T-helper 2 cell treated with Interferon-gamma antibody and Interleukin-4, amounts not matched to agents 100 ng/mL and 5 ng/mL, for 36 hours (primary cell): ENCODE results near the gene GPX1. TPM values are rescaled to one million over a fixed set of nuclear protein-coding genes. Genes with fewer than 3 reads are reported as not detected.
"Not testable (repeated sequence)": the region's sequence is repeated elsewhere in the genome, so short reads cannot be mapped to it uniquely, and the experiment has no call there.

Experiments used
- intact Hi-C: fragments of 100-400 bp; cut with micrococcal nuclease; formaldehyde crosslinking; loops from one replicate; pipeline ENCODE4 v1.15.1; 2023
- total RNA-seq: library from RNA; stranded (reverse); gene quantifications from 2 replicates; pipeline ENCODE4 v1.2.3, GENCODE V29; 2022

GPX1 gene
- total RNA-seq, 1 donor from 2014 or later: 118 TPM

GRCh38 chr3:49358884-49359225 lies 702 bp upstream of the GPX1 start:
- intact Hi-C loops: loop anchor here (1.0 to 5.0 kb wide), 4 partner anchors 19 to 1272 kb away; partner anchors contain the start of genes TCTA and USP4

DNA sequence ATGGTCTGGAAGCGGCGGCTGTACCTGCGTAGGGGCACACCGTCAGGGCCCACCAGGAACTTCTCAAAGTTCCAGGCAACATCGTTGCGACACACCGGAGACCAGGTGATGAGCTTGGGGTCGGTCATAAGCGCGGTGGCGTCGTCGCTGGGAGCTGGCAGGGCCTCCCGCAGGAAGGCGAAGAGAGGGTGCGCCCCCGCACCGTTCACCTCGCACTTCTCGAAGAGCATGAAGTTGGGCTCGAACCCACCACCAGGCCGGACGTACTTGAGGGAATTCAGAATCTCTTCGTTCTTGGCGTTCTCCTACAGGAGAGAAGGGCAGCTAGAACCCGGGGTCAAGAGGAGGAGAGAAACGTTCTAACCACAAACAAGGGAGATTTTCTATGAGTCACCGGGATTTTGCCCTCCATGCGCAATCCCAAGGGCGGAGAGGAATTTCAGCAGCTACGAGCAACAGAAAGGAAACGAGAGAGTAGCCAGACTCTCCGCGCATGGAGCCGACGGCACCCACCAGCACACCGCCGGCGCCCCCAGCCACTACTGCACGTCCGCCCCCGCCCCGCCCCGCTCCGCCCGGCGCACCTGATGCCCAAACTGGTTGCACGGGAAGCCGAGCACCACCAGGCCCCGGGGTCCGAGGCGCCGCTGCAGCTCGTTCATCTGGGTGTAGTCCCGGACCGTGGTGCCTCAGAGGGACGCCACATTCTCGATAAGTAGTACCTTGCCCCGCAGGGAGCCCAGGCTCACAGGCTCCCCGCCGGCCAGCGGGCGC lies 523 bp downstream of the GPX1 start:
- intact Hi-C loops: loop anchor here (1.0 to 5.0 kb wide), 4 partner anchors 17 to 1270 kb away; partner anchors contain the start of genes TCTA and USP4

DNA sequence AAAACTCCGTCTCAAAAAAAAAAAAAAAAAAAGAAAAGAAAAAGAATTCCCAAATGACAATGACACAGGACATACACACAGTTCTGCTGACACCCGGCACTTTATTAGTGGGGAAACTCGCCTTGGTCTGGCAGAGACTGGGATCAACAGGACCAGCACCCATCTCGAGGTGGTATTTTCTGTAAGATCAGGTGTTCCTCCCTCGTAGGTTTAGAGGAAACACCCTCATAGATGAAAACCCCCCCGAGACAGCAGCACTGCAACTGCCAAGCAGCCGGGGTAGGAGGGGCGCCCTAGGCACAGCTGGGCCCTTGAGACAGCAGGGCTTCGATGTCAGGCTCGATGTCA lies 1.1 kb downstream of the GPX1 start:
- intact Hi-C loops: loop anchor here (5.0 kb wide), 1 partner anchor 1270 kb away; no protein-coding TSS in a partner anchor

DNA sequence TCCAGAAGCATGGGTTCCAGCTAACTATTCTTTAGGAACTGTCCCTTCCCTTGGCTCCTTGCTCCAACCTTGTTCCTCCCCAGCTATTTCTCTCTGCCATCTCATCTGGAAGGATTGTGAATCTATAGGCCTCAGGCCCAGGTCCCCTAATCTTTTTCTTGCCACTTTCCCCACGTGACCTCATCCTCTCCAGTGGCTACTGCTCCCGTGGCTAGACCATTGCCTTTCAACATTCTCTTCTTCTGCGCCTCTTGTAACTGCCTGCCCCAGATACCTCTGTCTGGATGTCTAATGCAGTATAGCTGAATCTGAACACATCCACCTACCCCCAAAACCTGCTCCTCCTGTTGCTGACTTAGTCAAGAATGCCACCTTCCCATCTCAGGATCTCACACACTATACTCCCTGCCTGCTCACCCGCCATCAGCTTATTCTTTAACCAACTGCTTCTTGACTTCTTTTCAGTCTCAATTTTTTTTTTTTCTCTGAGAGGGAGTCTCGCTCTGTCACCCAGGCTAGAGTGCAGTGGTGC lies 5.2 kb downstream of the GPX1 start:
- intact Hi-C loops: no loop called here

- intact Hi-C loops: no loop called here
Measured at GRCh38 chr3:49352281-49352680, 5.9 kb downstream of the GPX1 start.

GRCh38 chr3:49351521-49352011 lies 6.6 kb downstream of the GPX1 start:
- intact Hi-C loops: no loop called here

DNA sequence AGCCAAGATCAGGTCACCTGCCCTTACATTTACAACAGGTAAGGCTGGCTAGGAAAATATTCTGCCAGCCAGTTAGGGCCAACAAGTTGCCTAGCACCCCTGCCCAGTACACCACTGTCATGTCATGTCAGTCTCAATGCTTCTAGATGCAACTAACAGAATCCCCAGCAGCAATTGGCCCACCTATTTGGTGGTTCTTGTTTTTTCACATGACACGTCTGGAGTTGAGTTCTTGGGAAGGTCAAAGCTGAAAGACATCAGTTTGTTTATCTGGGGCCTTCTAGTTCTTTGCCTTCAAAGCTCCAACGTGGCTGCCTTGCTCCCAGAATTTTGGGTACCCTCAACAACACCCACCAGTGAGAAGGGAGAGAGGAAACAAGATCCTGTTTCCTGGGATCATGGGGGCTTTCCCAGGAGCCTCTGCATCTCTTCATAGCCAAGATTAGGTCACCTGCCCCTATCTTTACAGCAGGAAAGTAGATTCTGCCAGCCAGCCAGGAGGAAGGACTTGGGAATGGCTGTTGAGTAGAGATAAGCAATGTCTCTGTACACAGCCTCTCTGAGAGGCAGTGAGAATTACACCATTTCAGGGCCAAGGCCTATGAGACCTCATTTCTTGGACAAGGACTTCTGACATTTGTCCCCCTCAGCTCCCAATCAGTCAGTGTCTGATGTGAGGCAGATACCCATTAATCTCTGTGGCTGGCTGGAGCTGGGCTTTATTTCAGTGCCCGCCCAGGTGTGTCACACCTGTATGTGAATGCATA lies 8.6 kb downstream of the GPX1 start:
- intact Hi-C loops: loop anchor here (10.0 kb wide), 1 partner anchor 255 kb away; the partner anchor contains the start of gene QRICH1

DNA sequence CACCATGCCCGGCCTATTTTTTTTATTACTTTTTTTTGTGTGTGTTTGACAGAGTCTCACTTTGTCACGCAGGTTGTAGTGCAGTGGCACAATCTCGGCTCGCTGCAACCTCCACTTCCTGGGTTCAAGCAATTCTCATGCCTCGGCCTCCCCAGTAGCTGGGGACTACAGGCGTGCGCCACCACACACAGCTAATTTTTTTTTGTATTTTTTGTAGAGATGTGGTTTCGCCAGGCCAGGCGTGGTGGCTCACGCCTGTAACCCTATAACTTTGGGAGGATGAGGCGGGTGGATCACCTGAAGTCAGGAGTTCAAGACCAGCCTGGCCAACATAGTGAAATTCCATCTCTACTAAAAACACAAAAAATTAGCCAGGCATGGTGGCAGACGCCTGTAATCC lies 9.8 kb downstream of the GPX1 start:
- intact Hi-C loops: loop anchor here (10.0 kb wide), 1 partner anchor 254 kb away; the partner anchor contains the start of gene QRICH1

DNA sequence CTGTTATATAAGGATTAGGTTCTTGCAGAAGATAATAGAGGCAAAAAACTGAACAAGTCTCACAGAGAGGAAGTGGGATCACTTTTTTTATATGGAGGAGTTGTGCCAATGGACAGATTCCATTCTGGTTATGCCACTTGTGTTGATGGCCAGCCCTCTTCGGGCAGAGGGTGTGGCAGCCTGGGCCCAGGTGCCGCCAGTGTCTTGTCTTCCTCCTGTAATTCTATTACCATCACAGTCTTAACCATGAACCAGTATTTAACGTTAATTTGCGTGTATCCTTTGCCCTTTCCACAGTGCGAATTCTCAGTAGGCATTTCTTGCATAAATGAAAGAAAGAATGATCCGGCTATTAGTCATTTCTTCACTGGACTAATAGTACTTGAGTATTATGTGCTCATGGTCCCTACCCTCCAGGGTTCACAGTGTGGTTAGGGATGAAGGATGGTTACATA lies 11.3 kb downstream of the GPX1 start:
- intact Hi-C loops: loop anchor here (10.0 kb wide), 1 partner anchor 252 kb away; the partner anchor contains the start of gene QRICH1

DNA sequence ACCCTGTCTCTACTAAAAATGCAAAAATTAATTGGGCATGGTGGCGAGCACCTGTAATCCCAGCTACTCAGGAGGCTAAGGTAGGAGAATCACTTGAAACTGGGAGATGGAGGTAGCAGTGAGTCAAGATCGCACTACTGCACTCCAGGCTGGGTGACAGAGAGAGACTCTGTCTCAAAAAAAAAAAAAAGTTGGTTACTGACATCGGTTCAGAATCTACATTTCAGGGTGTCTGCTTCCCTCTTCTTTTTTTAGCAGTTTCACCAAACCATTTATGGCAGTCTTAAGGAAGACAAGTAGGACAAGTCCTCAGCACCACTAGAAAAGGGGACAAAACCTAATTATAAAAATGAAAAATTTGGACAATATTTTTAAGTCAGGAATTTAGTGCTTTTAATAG lies 15.0 kb downstream of the GPX1 start:
- intact Hi-C loops: loop anchor here (5.0 to 10.0 kb wide), 3 partner anchors 248 to 329 kb away; partner anchors contain the start of genes APEH, IMPDH2 and QRICH1

DNA sequence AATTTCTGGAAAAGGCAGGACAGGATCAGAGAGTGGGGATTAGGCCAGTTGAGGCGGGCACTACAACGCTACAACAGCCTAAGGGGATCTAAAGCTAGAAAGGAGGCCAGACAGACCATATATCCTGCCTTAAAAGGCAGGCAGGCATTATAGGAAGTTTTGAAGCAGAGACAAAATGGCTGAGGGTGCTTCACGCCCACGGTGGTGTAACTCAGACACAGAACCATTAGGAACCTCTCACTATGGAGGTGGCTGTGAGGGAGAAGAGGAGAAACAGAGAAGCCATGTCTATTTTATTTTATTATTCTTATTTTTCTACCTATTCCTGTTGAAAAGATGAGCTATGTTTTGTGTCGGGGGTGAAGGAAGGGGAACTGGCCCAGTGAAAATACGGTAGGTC lies 16.2 kb downstream of the GPX1 start:
- intact Hi-C loops: loop anchor here (2.0 to 10.0 kb wide), 4 partner anchors 65 to 330 kb away; partner anchors contain the start of genes APEH, C3orf62, IMPDH2 and QRICH1

- intact Hi-C loops: loop anchor here (1.0 to 10.0 kb wide), 10 partner anchors 18 to 332 kb away; partner anchors contain the start of genes APEH, C3orf62, DAG1 and GPX1
Measured at GRCh38 chr3:49339941-49340800, 18.0 kb downstream of the GPX1 start, which contains the start of gene USP4. USP4 (minus strand) TSS chr3:49340053; CDS start chr3:49340024, 29 bp downstream.

DNA sequence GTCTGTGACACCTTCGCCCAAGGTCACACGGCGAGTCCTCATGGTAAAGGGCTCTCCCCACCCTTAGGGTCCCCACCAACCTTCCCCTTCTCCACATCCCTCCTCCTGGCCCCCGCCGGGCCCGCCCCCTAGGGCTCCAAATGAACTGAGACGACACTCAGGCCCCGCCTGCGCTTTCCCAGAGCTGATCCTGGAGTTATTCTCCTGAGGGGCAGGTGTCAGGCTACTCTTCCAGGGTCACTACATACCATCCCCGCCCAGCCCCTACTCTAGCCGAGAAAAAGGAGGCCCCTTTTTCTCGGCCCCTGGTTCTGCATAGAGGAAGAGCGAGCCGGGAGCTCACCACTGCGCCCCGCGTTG lies 18.6 kb downstream of the GPX1 start:
- intact Hi-C loops: no loop called here

- intact Hi-C loops: loop anchor here (2.0 kb wide), 1 partner anchor 115 kb away; no protein-coding TSS in a partner anchor
Measured at GRCh38 chr3:49333916-49334633, 24.1 kb downstream of the GPX1 start.

GRCh38 chr3:49333091-49333490 lies 25.1 kb downstream of the GPX1 start:
- intact Hi-C loops: loop anchor here (2.0 kb wide), 1 partner anchor 116 kb away; no protein-coding TSS in a partner anchor

DNA sequence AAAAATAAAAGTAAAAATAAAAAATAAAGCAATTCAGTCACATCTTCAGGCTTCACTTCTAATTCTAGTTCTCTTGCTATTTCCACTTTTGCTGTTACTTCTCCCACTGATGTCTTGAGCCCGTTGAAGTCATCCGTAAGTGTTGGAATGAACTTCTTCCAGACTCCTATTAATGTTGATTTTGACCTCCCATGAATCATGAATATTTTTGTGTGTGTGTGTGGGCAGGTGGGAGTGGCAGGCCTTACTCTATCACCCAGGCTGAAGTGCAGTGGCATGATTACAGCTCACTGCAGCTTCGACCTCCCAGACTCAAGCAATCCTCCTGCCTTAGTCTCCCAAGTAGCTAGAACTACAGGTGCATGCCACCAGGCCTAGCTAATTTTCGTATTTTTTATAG lies 29.0 kb downstream of the GPX1 start:
- intact Hi-C loops: no loop called here

DNA sequence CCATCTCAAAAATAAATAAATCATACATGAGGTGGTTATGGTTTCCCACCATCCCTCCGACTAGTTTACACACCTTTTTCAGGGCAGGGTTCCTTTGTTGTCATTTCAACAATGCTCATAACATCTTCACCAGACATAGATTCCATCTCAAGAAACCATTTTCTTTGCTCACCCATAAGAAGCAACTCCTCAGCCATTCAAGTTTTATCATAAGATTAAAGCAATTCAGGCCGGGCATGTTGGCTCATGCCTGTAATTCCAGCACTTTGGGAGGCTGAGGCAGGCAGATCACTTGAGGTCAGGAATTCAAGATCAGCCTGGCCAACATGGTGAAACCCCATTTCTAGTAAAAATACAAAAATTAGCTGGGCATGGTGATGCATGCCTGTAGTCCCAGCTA lies 29.8 kb downstream of the GPX1 start:
- intact Hi-C loops: not testable (repeated sequence)

GRCh38 chr3:49327485-49327884 lies 30.7 kb downstream of the GPX1 start:
- intact Hi-C loops: no loop called here

GRCh38 chr3:49324768-49325167 lies 33.4 kb downstream of the GPX1 start:
- intact Hi-C loops: no loop called here
